HCT116 (cell line): ENCODE measurements around the gene LINGO1. TPM values are rescaled to one million over a fixed set of nuclear protein-coding genes. Genes with fewer than 3 reads are reported as not detected.

Experiments
- ATAC-seq: fragments of 200-7000 bp; cut with Tn5 transposase; 2 replicates; pipeline ENCODE4 v1.9.1; 2020; ENCODE audit warnings: mild to moderate bottlenecking, moderate library complexity
- BruUV-seq: library from RNA; stranded (reverse); fragments of 400-500 nt; replicated peaks from 2 replicates; lab custom pipeline; 2021; lab: Mats Ljungman, UMichigan
- CTCF ChIA-PET: fragments of 300-600 bp; sonication (Branson Sonifier 250); formaldehyde crosslinking; loops from one replicate; lab custom pipeline; 2021; ENCODE audit warnings: antibody characterized with exemption; lab: Charles Lee
- POLR2A ChIA-PET: fragments of 300-600, 350-600 bp; sonication (Branson Sonifier 250); formaldehyde crosslinking; loops from one replicate; lab custom pipeline; 2021; ENCODE audit warnings: antibody characterized with exemption; lab: Charles Lee
- RAD21 ChIA-PET, 2 experiments: fragments of 300-600 bp; sonication (Branson Sonifier 250); formaldehyde crosslinking; loops; one replicate each; lab custom pipeline; 2023; ENCODE audit warnings: low total read pairs in 2 of 2; ENCODE audit not compliant: uncharacterized antibody in 2 of 2, unreplicated experiment in 2 of 2, low non-redundant PET in 1 of 2; lab: Charles Lee
- DNase-seq: peaks from one replicate; pipeline ENCODE4 v3.0.0-alpha.2; 2010; ENCODE audit warnings: low read depth, low spot score
- H2AFZ ChIP-seq: fragments of 200-600 bp; shearing (Covaris generic), sonication (generic); 2 replicates; pipeline ENCODE4 v1.6.1; 2017; ENCODE audit warnings: low read depth, mixed run types, mixed read lengths, antibody characterized with exemption, low read length; ENCODE audit not compliant: poor library complexity, severe bottlenecking
- H3K27ac ChIP-seq: 2 replicates; pipeline ENCODE4 v1.5.1; 2012; ENCODE audit warnings: low read depth, low read length
- H3K27me3 ChIP-seq: fragments of 200-600 bp; sonication (generic); 2 replicates; pipeline ENCODE4 v1.6.1; 2016; ENCODE audit warnings: mixed run types, low read length, mixed read lengths; ENCODE audit not compliant: insufficient read depth
- H3K36me3 ChIP-seq, 2 experiments: fragments of 200-500 bp in 1 of 2; fragments of 200-600 bp in 1 of 2; sonication (Bioruptor generic) in 1 of 2; sonication (generic) in 1 of 2; 2 replicates each; pipeline versions ENCODE4 v1.5.1 to v1.6.1; 2014 to 2016; ENCODE audit warnings: low read length in 2 of 2, inconsistent platforms in 1 of 2, mixed read lengths in 1 of 2, mixed run types in 1 of 2; ENCODE audit not compliant: insufficient read depth in 2 of 2, control insufficient read depth in 1 of 2
- H3K4me1 ChIP-seq, 2 experiments: fragments of 200-600 bp in 1 of 2; sonication (generic) in 1 of 2; 2 replicates each; pipeline versions ENCODE4 v1.5.1 to v1.6.1; 2012 to 2017; ENCODE audit warnings: low read length in 2 of 2, inconsistent platforms in 1 of 2, mild to moderate bottlenecking in 1 of 2, mixed read lengths in 1 of 2, mixed run types in 1 of 2, moderate library complexity in 1 of 2; ENCODE audit not compliant: insufficient read depth in 2 of 2, control insufficient read depth in 1 of 2
- H3K4me2 ChIP-seq: fragments of 200-600 bp; sonication (generic); 2 replicates; pipeline ENCODE4 v1.6.1; 2017; ENCODE audit warnings: mixed run types, low read length, mixed read lengths
- H3K4me3 ChIP-seq, 2 experiments: fragments of 200-600 bp in 1 of 2; sonication (generic) in 1 of 2; replicated peaks in 1 of 2; 2 replicates each; pipeline ENCODE4 v1.5.1; 2011 to 2016; ENCODE audit warnings: low read length in 2 of 2, control low read depth in 1 of 2, low read depth in 1 of 2, mild to moderate bottlenecking in 1 of 2, mixed read lengths in 1 of 2, mixed run types in 1 of 2
- H3K79me2 ChIP-seq: fragments of 200-600 bp; sonication (generic); 2 replicates; pipeline ENCODE4 v1.6.1; 2017; ENCODE audit warnings: mild to moderate bottlenecking, mixed run types, low read length, moderate library complexity, mixed read lengths; ENCODE audit not compliant: insufficient read depth
- H3K9ac ChIP-seq: fragments of 200-600 bp; sonication (generic); 2 replicates; pipeline ENCODE4 v1.6.1; 2016; ENCODE audit warnings: low read length, mixed read lengths
- H3K9me2 ChIP-seq: fragments of 200-600 bp; sonication (generic), shearing (Covaris generic); 2 replicates; pipeline ENCODE4 v1.6.1; 2017; ENCODE audit warnings: mixed run types, mild to moderate bottlenecking, moderate library complexity; ENCODE audit not compliant: insufficient read depth
- H3K9me3 ChIP-seq, 2 experiments: fragments of 200-500 bp in 1 of 2; fragments of 200-600 bp in 1 of 2; sonication (Bioruptor generic) in 1 of 2; sonication (generic) in 1 of 2; 2 replicates each; pipeline ENCODE4 v1.6.1; 2014 to 2017; ENCODE audit warnings: low read length in 2 of 2, mixed read lengths in 2 of 2, inconsistent platforms in 1 of 2, low read depth in 1 of 2, mild to moderate bottlenecking in 1 of 2, mixed run types in 1 of 2, moderate library complexity in 1 of 2; ENCODE audit not compliant: control insufficient read depth in 1 of 2, insufficient read depth in 1 of 2
- H4K20me1 ChIP-seq: fragments of 200-600 bp; sonication (generic), shearing (Covaris generic); 2 replicates; pipeline ENCODE4 v1.6.1; 2017; ENCODE audit warnings: mixed run types, mild to moderate bottlenecking, moderate library complexity; ENCODE audit not compliant: insufficient read depth
- CBX3 ChIP-seq: IDR thresholded peaks from 2 replicates; pipeline ENCODE4 v1.6.1; 2012; ENCODE audit warnings: low read depth
- CEBPB ChIP-seq: IDR thresholded peaks from 2 replicates; pipeline ENCODE4 v1.6.1; 2012; ENCODE audit warnings: low read depth
- ELF1 ChIP-seq: IDR thresholded peaks from 2 replicates; pipeline ENCODE4 v1.6.1; 2012; ENCODE audit warnings: low read depth, borderline replicate concordance
- EZH2 ChIP-seq: fragments of 200-600 bp; sonication (generic); IDR thresholded peaks from 2 replicates; pipeline ENCODE4 v1.6.1; 2017; ENCODE audit warnings: antibody characterized with exemption, mixed run types
- MAX ChIP-seq: IDR thresholded peaks from 2 replicates; pipeline ENCODE4 v1.6.1; 2012
- POLR2AphosphoS5 ChIP-seq: IDR thresholded peaks from 2 replicates; pipeline ENCODE4 v1.6.1; 2011; ENCODE audit warnings: mild to moderate bottlenecking, low read depth, low read length, moderate library complexity
- RAD21 ChIP-seq: IDR thresholded peaks from 2 replicates; pipeline ENCODE4 v1.6.1; 2012; ENCODE audit warnings: low read depth, mild to moderate bottlenecking
- SIN3A ChIP-seq: IDR thresholded peaks from 2 replicates; pipeline ENCODE4 v1.6.1; 2012; ENCODE audit warnings: low read depth
- SRF ChIP-seq: IDR thresholded peaks from 2 replicates; pipeline ENCODE4 v1.6.1; 2012; ENCODE audit warnings: low read depth
- YY1 ChIP-seq: IDR thresholded peaks from 2 replicates; pipeline ENCODE4 v1.6.1; 2011; ENCODE audit warnings: low read length, low read depth, moderate library complexity, mild to moderate bottlenecking; ENCODE audit not compliant: insufficient replicate concordance; ENCODE audit errors: extremely low read depth
- ZBTB33 ChIP-seq: IDR thresholded peaks from 2 replicates; pipeline ENCODE4 v1.6.1; 2011; ENCODE audit warnings: mild to moderate bottlenecking, low read length, moderate library complexity; ENCODE audit not compliant: insufficient replicate concordance; ENCODE audit errors: extremely low read depth
- intact Hi-C: fragments of 100-400 bp; cut with micrococcal nuclease; formaldehyde crosslinking; loops from 2 replicates; pipeline ENCODE4 v1.10.0; 2022
- total RNA-seq: library from RNA; stranded (reverse); gene quantifications from one replicate; pipeline ENCODE4 v1.2.1, GENCODE V29; 2021; ENCODE audit not compliant: unreplicated experiment

Gene LINGO1
- total RNA-seq, 1 experiment from 2014 or later: 15.6 TPM

- TF ChIP-seq CBX3 (no peak), ELF1 (no peak)
These were observed 7.3 kb downstream of the LINGO1 start (continued) for GRCh38 chr15:77625376-77625775.

GRCh38 chr15:77624868-77625267 lies 7.8 kb downstream of the LINGO1 start:
- H4K20me1 ChIP-seq: no peaks in the 10 kb centered on the region
- TF ChIP-seq MAX (no peak), CBX3 (no peak), YY1 (no peak), POLR2AphosphoS5 (no peak), SRF (no peak), EZH2 (no peak), ELF1 (no peak), ZBTB33 (no peak), SIN3A (no peak), CEBPB (no peak), RAD21 (no peak)
- H3K36me3 ChIP-seq: no peaks in the 10 kb centered on the region
- intact Hi-C loops: no loop called here
- no peak overlapping the region for H3K4me2 ChIP-seq
- H3K9ac ChIP-seq: no peak overlapping the region
- H3K9me3 ChIP-seq: no peaks in the 10 kb centered on the region
- H3K27me3 ChIP-seq: no peaks in the 10 kb centered on the region
- H3K4me1 ChIP-seq: no peaks in the 10 kb centered on the region
- DNase-seq: no peak
- no peak overlapping the region for H2AFZ ChIP-seq
- RAD21 ChIA-PET: no interaction called here
- no peak overlapping the region for H3K4me3 ChIP-seq
- no TSS peak for BruUV-seq
- CTCF ChIA-PET: interaction anchor here (1.0 kb wide), 1 partner anchor 8 kb away, joined by 3 read pairs; no protein-coding TSS in a partner anchor
- no peaks in the 10 kb centered on the region for H3K9me2 ChIP-seq
- POLR2A ChIA-PET: no interaction called here
- no peak overlapping the region for H3K27ac ChIP-seq
- no peak for ATAC-seq
- H3K79me2 ChIP-seq: no peaks in the 10 kb centered on the region
